Vagina (tissue), 2 donors: ENCODE results near the gene SRSF6. TPM values are rescaled to one million over a fixed set of nuclear protein-coding genes. Genes with fewer than 3 reads are reported as not detected.
A peak's percentile ranks its signal among the peaks of the same experiment; 100 is the strongest.

Source experiments
- DNase-seq, 2 donors: peaks; one replicate each; pipeline ENCODE4 v3.0.0-alpha.2; 2017; ENCODE audit errors: extremely low spot score in 2 of 2
- H3K27ac ChIP-seq: fragments of 200-600 bp; sonication (generic); one replicate; pipeline ENCODE4 v1.5.1; 2019
- H3K27me3 ChIP-seq: fragments of 200-600 bp; sonication (generic); one replicate; pipeline ENCODE4 v1.5.1; 2019
- H3K36me3 ChIP-seq, 2 donors: fragments of 200-600 bp; sonication (generic); one replicate each; pipeline ENCODE4 v1.5.1; 2017 to 2019
- H3K4me1 ChIP-seq: fragments of 200-600 bp; sonication (generic); one replicate; pipeline ENCODE4 v1.5.1; 2019
- H3K4me3 ChIP-seq, 2 donors: fragments of 200-600 bp; sonication (generic); 1 replicate in 1 of 2; 2 replicates in 1 of 2; pipeline ENCODE4 v1.5.1; 2016 to 2019
- H3K9me3 ChIP-seq: fragments of 200-600 bp; sonication (generic); one replicate; pipeline ENCODE4 v1.5.1; 2019
- CTCF ChIP-seq, 3 experiments: fragments of 450-650 bp in 2 of 3; fragments of 200-600 bp in 1 of 3; sonication (generic) in 1 of 3; IDR thresholded peaks; one replicate each; pipeline ENCODE4 v1.5.1; 2017 to 2019; ENCODE audit warnings: antibody characterized with exemption in 3 of 3, mild to moderate bottlenecking in 2 of 3, moderate library complexity in 2 of 3
- POLR2A ChIP-seq, 2 donors: fragments of 450-650 bp; IDR thresholded peaks; one replicate each; pipeline ENCODE4 v1.6.1; 2017; ENCODE audit warnings: antibody characterized with exemption in 2 of 2, mild to moderate bottlenecking in 2 of 2, moderate library complexity in 2 of 2
- POLR2AphosphoS5 ChIP-seq, 2 donors: sonication (generic); formaldehyde crosslinking; IDR thresholded peaks; one replicate each; pipeline ENCODE4 v1.9.0; 2017; ENCODE audit warnings: antibody characterized with exemption in 2 of 2, mild to moderate bottlenecking in 2 of 2, low read depth in 1 of 2; ENCODE audit not compliant: insufficient read depth in 1 of 2
- intact Hi-C: fragments of 100-400 bp; cut with DNase I; formaldehyde crosslinking; loops from one replicate; pipeline ENCODE4 v1.15.1; 2023
- total RNA-seq: library from RNA; depleted of rRNA; stranded (reverse); fragments of >200 nt; gene quantifications from one replicate; pipeline ENCODE4 v1.2.3, GENCODE V29; 2016

SRSF6 gene
- total RNA-seq, 1 donor from 2014 or later: 112 TPM

DNA sequence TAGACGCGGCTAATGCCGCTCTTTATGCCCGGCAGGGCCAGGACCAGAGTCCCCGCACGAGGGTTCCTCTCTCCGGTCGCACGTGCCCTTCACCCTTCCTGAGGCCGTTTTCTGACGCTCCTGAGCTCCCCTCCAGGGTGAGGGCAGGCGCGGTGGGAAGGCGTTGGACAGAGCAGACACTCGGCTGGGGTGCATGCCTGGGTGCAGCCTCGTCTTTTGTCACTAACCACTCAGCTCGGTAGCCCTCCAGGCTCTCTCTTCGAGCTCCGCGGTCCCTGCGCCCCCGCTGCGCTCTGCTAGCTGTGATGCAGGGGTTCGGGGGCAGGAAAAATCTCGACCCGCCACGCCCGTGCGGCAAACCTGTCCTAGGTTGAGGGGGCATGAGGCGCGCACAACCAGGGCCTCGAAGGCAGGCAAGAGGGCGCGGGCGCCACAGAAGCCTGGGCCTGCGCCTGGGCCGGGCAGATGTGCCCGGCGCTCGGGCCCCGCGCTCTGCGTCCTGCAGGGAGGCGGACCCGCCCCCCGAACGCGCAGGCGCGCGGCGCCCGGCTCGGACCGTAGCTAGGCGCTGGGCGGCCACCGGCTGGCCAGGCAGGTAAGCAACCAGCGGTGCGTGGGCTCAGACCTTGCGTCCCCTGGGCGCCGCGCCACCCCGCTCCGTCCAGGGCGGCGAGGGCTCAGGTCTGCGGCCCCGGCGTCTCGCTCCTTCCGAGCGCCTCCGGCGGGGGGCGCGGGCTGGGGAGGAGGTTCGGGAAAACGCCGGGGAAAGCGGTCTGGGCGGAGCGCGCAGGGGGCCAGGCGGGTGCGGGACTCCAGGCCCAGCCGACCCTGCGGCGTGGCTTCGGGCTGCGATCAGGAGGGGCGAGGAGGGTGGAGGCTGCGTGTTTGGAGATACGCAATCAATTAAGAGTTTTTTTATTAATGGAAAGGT, 49.7 kb downstream of the SRSF6 start, which contains the start of gene L3MBTL1:
TSS of gene L3MBTL1 (plus strand) at position 548 of the 931 bp plus-strand sequence. CDS start 5,807 bp downstream, outside the sequence.
- Histone ChIP-seq H3K27me3 (no peaks in the 10 kb centered on the region), H3K4me3 (peak within 1 kb of the TSS; percentile 61 to 62), H3K27ac (peak within 1 kb of the TSS; percentile 28), H3K36me3 (no peaks in the 10 kb centered on the region), H3K4me1 (peaks cover 17% of the 10 kb centered on the region), H3K9me3 (no peaks in the 10 kb centered on the region)
- intact Hi-C loops: no loop called here
- DNase-seq: no peak
- TF ChIP-seq POLR2AphosphoS5 (IDR thresholded peaks at IDR 0.05; ENCODE audit: insufficient read depth in 1 of 2, low read depth in 1 of 2): no peak
- no peak for TF ChIP-seq POLR2A (IDR thresholded peaks at IDR 0.05)
- TF ChIP-seq CTCF (IDR thresholded peaks at IDR 0.05): no peak

- intact Hi-C loops: no loop called here
- Histone ChIP-seq H3K4me3 (peak overlapping the region; percentile 61 to 62), H3K27me3 (no peaks in the 10 kb centered on the region), H3K27ac (peak overlapping the region; percentile 28), H3K36me3 (no peaks in the 10 kb centered on the region), H3K9me3 (no peaks in the 10 kb centered on the region), H3K4me1 (peaks cover 20% of the 10 kb centered on the region)
- DNase-seq: no peak
- no peak for TF ChIP-seq POLR2AphosphoS5 (IDR thresholded peaks at IDR 0.05; ENCODE audit: insufficient read depth in 1 of 2, low read depth in 1 of 2)
- no peak for TF ChIP-seq POLR2A (IDR thresholded peaks at IDR 0.05)
- no peak for TF ChIP-seq CTCF (IDR thresholded peaks at IDR 0.05)
Measured at GRCh38 chr20:43508106-43508505, 50.4 kb downstream of the SRSF6 start.

- no peak for DNase-seq
- no peaks in the 10 kb centered on the region for H3K27me3 ChIP-seq
- no peaks in the 10 kb centered on the region for H3K36me3 ChIP-seq
- no peaks in the 10 kb centered on the region for H3K9me3 ChIP-seq
- no peak for TF ChIP-seq CTCF (IDR thresholded peaks at IDR 0.05)
- no peak for TF ChIP-seq POLR2AphosphoS5 (IDR thresholded peaks at IDR 0.05; ENCODE audit: insufficient read depth in 1 of 2, low read depth in 1 of 2)
- TF ChIP-seq POLR2A (IDR thresholded peaks at IDR 0.05): no peak
- no peak overlapping the region for H3K4me3 ChIP-seq
- intact Hi-C loops: no loop called here
- no peak overlapping the region for H3K27ac ChIP-seq
- H3K4me1 ChIP-seq: peaks cover 25% of the 10 kb centered on the region
Measured at GRCh38 chr20:43508604-43509040, 50.9 kb downstream of the SRSF6 start.

DNA sequence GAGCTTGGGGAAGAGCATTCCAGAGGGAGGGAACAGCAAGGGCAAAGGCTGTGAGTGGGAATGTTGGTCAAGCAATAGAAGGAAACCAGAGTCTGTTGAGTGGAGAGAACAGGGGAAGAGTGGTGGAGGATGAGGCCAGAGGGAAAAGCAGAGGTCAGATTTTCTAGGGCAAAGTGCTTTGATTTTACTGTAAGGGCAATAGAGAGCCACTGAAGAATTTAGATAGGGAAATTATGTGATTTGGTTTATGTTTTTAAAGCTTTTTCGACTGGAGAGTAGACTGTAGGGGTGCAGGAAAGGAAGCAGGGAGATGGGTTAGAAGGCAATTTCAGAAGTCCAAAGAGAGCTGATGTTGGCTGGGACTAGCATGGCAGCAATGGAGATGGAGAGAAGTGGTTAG, 54.2 kb downstream of the SRSF6 start:
- H3K9me3 ChIP-seq: no peaks in the 10 kb centered on the region
- H3K4me3 ChIP-seq: no peak overlapping the region
- no peak for TF ChIP-seq CTCF (IDR thresholded peaks at IDR 0.05)
- no peak for TF ChIP-seq POLR2AphosphoS5 (IDR thresholded peaks at IDR 0.05; ENCODE audit: insufficient read depth in 1 of 2, low read depth in 1 of 2)
- H3K27me3 ChIP-seq: no peaks in the 10 kb centered on the region
- intact Hi-C loops: no loop called here
- DNase-seq: no peak
- no peak overlapping the region for H3K27ac ChIP-seq
- H3K4me1 ChIP-seq: peaks cover 38% of the 10 kb centered on the region
- H3K36me3 ChIP-seq: no peaks in the 10 kb centered on the region
